ENCODE results near the gene SLC25A19.

DNA sequence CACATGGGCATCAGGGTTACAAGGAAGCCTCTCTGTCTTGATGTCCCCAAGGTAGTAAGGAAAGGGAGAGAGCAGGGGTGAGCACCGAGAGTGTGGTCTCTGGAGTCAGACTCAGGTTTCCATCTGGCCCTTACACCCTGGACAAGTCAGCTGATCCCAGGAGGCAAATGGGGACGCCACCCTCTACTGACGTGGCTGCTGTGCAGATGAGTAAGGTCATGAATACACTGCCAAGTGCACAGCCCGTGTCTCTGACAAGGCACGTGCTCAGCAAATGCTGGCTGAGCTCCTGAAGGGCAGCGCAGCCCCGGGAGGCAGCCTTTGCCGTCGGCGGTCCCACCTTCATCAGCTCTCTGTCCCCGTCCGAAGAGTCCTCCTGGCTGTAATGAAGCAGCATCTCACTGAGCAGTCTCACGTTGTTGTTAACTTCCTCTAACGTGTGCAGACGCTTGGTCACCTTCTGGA lies 47.2 kb downstream of the SLC25A19 start:
- TF ChIP-seq, protein P1, sequence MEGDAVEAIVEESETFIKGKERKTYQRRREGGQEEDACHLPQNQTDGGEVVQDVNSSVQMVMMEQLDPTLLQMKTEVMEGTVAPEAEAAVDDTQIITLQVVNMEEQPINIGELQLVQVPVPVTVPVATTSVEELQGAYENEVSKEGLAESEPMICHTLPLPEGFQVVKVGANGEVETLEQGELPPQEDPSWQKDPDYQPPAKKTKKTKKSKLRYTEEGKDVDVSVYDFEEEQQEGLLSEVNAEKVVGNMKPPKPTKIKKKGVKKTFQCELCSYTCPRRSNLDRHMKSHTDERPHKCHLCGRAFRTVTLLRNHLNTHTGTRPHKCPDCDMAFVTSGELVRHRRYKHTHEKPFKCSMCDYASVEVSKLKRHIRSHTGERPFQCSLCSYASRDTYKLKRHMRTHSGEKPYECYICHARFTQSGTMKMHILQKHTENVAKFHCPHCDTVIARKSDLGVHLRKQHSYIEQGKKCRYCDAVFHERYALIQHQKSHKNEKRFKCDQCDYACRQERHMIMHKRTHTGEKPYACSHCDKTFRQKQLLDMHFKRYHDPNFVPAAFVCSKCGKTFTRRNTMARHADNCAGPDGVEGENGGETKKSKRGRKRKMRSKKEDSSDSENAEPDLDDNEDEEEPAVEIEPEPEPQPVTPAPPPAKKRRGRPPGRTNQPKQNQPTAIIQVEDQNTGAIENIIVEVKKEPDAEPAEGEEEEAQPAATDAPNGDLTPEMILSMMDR (IDR thresholded peaks at IDR 0.05 in 4 of 5, conservative IDR thresholded peaks at IDR 0.05 in 1 of 5): no peak
- no peak for TF ChIP-seq POLR2A (IDR thresholded peaks at IDR 0.05)
